GM12878 (cell line): ENCODE measurements around the gene CNNM2. TPM values are rescaled to one million over a fixed set of nuclear protein-coding genes. Genes with fewer than 3 reads are reported as not detected.

Source experiments
- ATAC-seq: fragments of 200-7000 bp; cut with Tn5 transposase; 3 replicates; pipeline ENCODE4 v1.9.1; 2020; ENCODE audit warnings: mild to moderate bottlenecking, moderate library complexity
- BruUV-seq: library from RNA; stranded (reverse); fragments of 400-500 nt; replicated peaks from 2 replicates; lab custom pipeline; 2021; lab: Mats Ljungman, UMichigan
- CTCF ChIA-PET: fragments of 300-600 bp; sonication (Branson Sonifier 250); formaldehyde crosslinking; extraction: SDS; loops from one replicate; lab custom pipeline; 2021; ENCODE audit warnings: inconsistent platforms; lab: Yijun Ruan, JAX
- POLR2A ChIA-PET: fragments of 350-600 bp; formaldehyde crosslinking; extraction: SDS; loops from one replicate; lab custom pipeline; 2021; ENCODE audit warnings: inconsistent platforms; lab: Charles Lee
- RAD21 ChIA-PET: fragments of 300-600 bp; sonication (Branson Sonifier 250); formaldehyde crosslinking; loops from one replicate; lab custom pipeline; 2023; ENCODE audit warnings: antibody characterized with exemption; ENCODE audit not compliant: unreplicated experiment; lab: Charles Lee
- SMC1A ChIA-PET: fragments of 300-600 bp; sonication (Branson Sonifier 250); formaldehyde crosslinking; loops from one replicate; lab custom pipeline; 2023; ENCODE audit not compliant: unreplicated experiment, uncharacterized antibody; lab: Charles Lee
- DNase-seq: peaks from one replicate; pipeline ENCODE4 v3.0.0-alpha.2; 2011; ENCODE audit warnings: low read depth, low spot score
- FAIRE-seq: peaks from 3 replicates; lab custom pipeline; 2011; peaks lifted over from hg19 to GRCh38; lab: Jason Lieb, UNC
- H2AFZ ChIP-seq: 2 replicates; pipeline ENCODE4 v1.6.0; 2011; ENCODE audit warnings: low read depth, low read length, control low read depth; ENCODE audit not compliant: control insufficient read depth
- H3K27ac ChIP-seq: 2 replicates; pipeline ENCODE4 v1.5.1; 2011; ENCODE audit warnings: control low read depth; ENCODE audit not compliant: control insufficient read depth, insufficient read depth
- H3K27me3 ChIP-seq, 2 experiments: replicated peaks in 1 of 2; 2 replicates each; pipeline versions ENCODE4 v1.6.0 to v1.6.1; 2011; ENCODE audit warnings: low read length in 1 of 2; ENCODE audit not compliant: control insufficient read depth in 2 of 2, insufficient read depth in 2 of 2
- H3K36me3 ChIP-seq, 2 experiments: 2 replicates each; pipeline ENCODE4 v1.5.1; 2011; ENCODE audit warnings: low read length in 1 of 2; ENCODE audit not compliant: control insufficient read depth in 2 of 2, insufficient read depth in 2 of 2
- H3K4me1 ChIP-seq: 2 replicates; pipeline ENCODE4 v1.6.1; 2011; ENCODE audit warnings: mild to moderate bottlenecking, low read length, moderate library complexity, mixed read lengths; ENCODE audit not compliant: control insufficient read depth, insufficient read depth
- H3K4me2 ChIP-seq: 2 replicates; pipeline ENCODE4 v1.6.0; 2011; ENCODE audit warnings: control low read depth; ENCODE audit not compliant: control insufficient read depth, insufficient read depth
- H3K4me3 ChIP-seq: fragments of 200-600 bp; sonication (generic); 2 replicates; pipeline ENCODE4 v1.5.1; 2016
- H3K79me2 ChIP-seq: 2 replicates; pipeline ENCODE4 v1.6.0; 2011; ENCODE audit warnings: low read length; ENCODE audit not compliant: control insufficient read depth, insufficient read depth
- H3K9ac ChIP-seq: 2 replicates; pipeline ENCODE4 v1.8.0; 2011; ENCODE audit warnings: low read length, control low read depth, mixed read lengths; ENCODE audit not compliant: control insufficient read depth, insufficient read depth
- H3K9me3 ChIP-seq: replicated peaks from 3 replicates; pipeline ENCODE4 v1.5.1; 2011; ENCODE audit warnings: mild to moderate bottlenecking, low read length; ENCODE audit not compliant: control insufficient read depth, insufficient read depth
- H4K20me1 ChIP-seq: 2 replicates; pipeline ENCODE4 v1.6.0; 2011; ENCODE audit not compliant: control insufficient read depth, insufficient read depth
- NR2C2 ChIP-seq: IDR thresholded peaks from 2 replicates; pipeline ENCODE4 v1.6.1; 2011; ENCODE audit warnings: borderline replicate concordance, low read depth; ENCODE audit not compliant: control insufficient read depth, insufficient read length
- POLR2A ChIP-seq: IDR thresholded peaks from 2 replicates; pipeline ENCODE4 v1.6.1; 2011; ENCODE audit warnings: low read depth, mild to moderate bottlenecking, low read length
- SIX5 ChIP-seq: IDR thresholded peaks from 2 replicates; pipeline ENCODE4 v1.6.1; 2011; ENCODE audit warnings: mild to moderate bottlenecking, low read depth, low read length, moderate library complexity; ENCODE audit not compliant: severe bottlenecking
- TCF3 ChIP-seq: IDR thresholded peaks from 2 replicates; pipeline ENCODE4 v1.6.1; 2012; ENCODE audit warnings: low read depth, mild to moderate bottlenecking, low read length, borderline replicate concordance; ENCODE audit not compliant: insufficient read depth
- USF1 ChIP-seq: IDR thresholded peaks from 2 replicates; pipeline ENCODE4 v1.6.1; 2011; ENCODE audit warnings: borderline replicate concordance, low read depth, mild to moderate bottlenecking, moderate library complexity, mixed read lengths, low read length; ENCODE audit not compliant: insufficient read depth; ENCODE audit errors: extremely low read length
- ZNF207 ChIP-seq: fragments of 450-650 bp; IDR thresholded peaks from 2 replicates; pipeline ENCODE4 v1.6.1; 2014; ENCODE audit warnings: antibody characterized with exemption, mild to moderate bottlenecking, borderline replicate concordance
- WGBS: methylation state at CpG from one replicate; pipeline ENCODE4 v1.1.6; 2016; ENCODE audit warnings: low lambda C conversion rate; ENCODE audit not compliant: insufficient replicate concordance, insufficient coverage; ENCODE audit errors: missing lambda C conversion rate; 5-methylcytosine and 5-hydroxymethylcytosine counted together
- in situ Hi-C: fragments of 300-500 bp; cut with MboI; formaldehyde crosslinking; loops from 9 replicates; pipeline ENCODE4 v1.14.3; 2018; ENCODE audit warnings: mixed read lengths
- intact Hi-C: fragments of 100-400 bp; cut with micrococcal nuclease; formaldehyde crosslinking; loops from one replicate; pipeline ENCODE4 v1.14.2; 2022; ENCODE audit not compliant: unreplicated experiment
- polyA plus RNA-seq, 11 experiments: library from polyadenylated mRNA; depleted of rRNA in 4 of 11; unstranded in 6 of 11; stranded (reverse) in 5 of 11; fragments of >200 nt; fragmentation: Nextera tagmentation in 4 of 11; fragmentation: Illumina TruSeq in 1 of 11; extraction: Ambion mirVana in 4 of 11; extraction: Trizol in 1 of 11; gene quantifications; 1 replicate in 1 of 11; 2 replicates in 10 of 11; pipeline versions ENCODE4 v1.2.1 to v1.2.3, GENCODE V29; 2011 to 2016; ENCODE audit warnings: inconsistent platforms in 2 of 11, missing spikeins in 2 of 11, low read depth in 1 of 11
- total RNA-seq, 4 experiments: library from RNA; depleted of rRNA in 3 of 4; stranded (reverse); fragments of >200 nt in 3 of 4; fragmentation: Illumina TruSeq in 1 of 4; extraction: Trizol in 1 of 4; gene quantifications; 2 replicates each; pipeline versions ENCODE4 v1.2.1 to v1.2.3, GENCODE V29; 2013 to 2021
- TF ChIP-seq, protein P1 (sequence below): IDR thresholded peaks from 2 replicates; pipeline ENCODE4 v1.6.1; 2011; ENCODE audit warnings: borderline replicate concordance, low read depth, mild to moderate bottlenecking, moderate library complexity, low read length; ENCODE audit not compliant: insufficient read depth, poor library complexity, severe bottlenecking

The CNNM2 gene
- total and polyA plus RNA-seq, 10 of the 15 experiments (the other 5 are each of a cell fraction or from before 2014, with no cell fraction given), result 0.18 to 7.3 (median 2.5) TPM

DNA sequence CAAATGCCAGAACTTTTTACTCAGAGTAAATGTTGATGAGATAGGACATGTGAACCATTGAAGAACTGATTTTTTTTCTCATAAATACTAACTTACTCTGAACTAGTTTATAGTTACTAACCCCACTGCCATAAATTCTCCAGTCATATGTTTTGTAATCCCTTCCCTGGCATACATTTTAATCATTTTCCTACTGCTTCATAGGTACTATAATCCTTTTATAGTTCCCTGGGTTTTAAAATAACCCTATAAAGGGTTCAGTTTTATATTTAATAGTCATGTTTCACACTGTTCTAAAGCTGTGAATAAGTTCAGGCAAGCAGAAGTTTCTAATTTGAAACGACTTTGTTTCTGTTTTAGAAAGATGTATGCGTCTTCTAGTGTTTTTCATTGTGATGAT is 28.9 kb downstream of the CNNM2 start:
- BruUV-seq, result no TSS peak
- no peak for FAIRE-seq
- ATAC-seq, result no peak
- POLR2A ChIA-PET, result no interaction called here
- Histone ChIP-seq H3K36me3 (no peaks in the 10 kb centered on the region), H2AFZ (no peak overlapping the region), H3K9me3 (no peaks in the 10 kb centered on the region), H3K4me2 (no peak overlapping the region), H3K4me3 (no peak overlapping the region), H3K4me1 (no peaks in the 10 kb centered on the region), H3K79me2 (no peaks in the 10 kb centered on the region), H3K9ac (no peak overlapping the region), H3K27me3 (no peaks in the 10 kb centered on the region), H3K27ac (no peak overlapping the region), H4K20me1 (no peaks in the 10 kb centered on the region)
- RAD21 ChIA-PET, result no interaction called here
- CTCF ChIA-PET, result interaction anchor here (0.7 kb wide), 1 partner anchor 73 kb away, joined by 3 read pairs; no protein-coding TSS in a partner anchor
- no peak for DNase-seq
- TF ChIP-seq USF1 (no peak), TCF3 (no peak), NR2C2 (no peak)
- TF ChIP-seq, protein P1, sequence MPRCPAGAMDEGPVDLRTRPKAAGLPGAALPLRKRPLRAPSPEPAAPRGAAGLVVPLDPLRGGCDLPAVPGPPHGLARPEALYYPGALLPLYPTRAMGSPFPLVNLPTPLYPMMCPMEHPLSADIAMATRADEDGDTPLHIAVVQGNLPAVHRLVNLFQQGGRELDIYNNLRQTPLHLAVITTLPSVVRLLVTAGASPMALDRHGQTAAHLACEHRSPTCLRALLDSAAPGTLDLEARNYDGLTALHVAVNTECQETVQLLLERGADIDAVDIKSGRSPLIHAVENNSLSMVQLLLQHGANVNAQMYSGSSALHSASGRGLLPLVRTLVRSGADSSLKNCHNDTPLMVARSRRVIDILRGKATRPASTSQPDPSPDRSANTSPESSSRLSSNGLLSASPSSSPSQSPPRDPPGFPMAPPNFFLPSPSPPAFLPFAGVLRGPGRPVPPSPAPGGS, result no peak
- in situ Hi-C loops, result no loop called here
- intact Hi-C loops, result no loop called here
- 48% methylated on average over 2 of the region's 2 CpGs for WGBS
- SMC1A ChIA-PET, result interaction anchor here (1.0 kb wide), 1 partner anchor 10 kb away, joined by 4 read pairs; no protein-coding TSS in a partner anchor

DNA sequence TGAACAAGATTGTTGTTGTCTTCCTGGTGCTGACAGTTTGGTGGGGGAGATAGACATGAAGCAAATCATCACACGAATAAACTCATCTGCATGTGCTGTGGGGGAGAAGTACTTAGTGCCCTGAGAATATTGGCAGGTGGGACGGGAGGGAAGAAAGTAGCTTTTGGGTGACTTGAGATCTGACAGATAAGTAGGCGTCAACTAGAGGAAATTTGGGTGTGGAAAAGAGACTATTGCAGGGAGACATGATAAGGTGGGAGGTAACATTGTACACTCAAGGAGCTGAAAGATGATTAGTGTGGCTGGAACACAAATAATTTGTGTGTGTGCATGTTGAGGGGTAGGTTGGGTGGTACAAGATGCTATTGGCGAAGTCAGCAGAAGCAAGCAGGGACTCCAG is 30.1 kb downstream of the CNNM2 start:
- DNase-seq (no peak), FAIRE-seq (no peak), ATAC-seq (no peak)
- Histone ChIP-seq H4K20me1 (no peaks in the 10 kb centered on the region), H3K36me3 (no peaks in the 10 kb centered on the region), H3K4me2 (no peak overlapping the region), H3K79me2 (no peaks in the 10 kb centered on the region), H3K9me3 (no peaks in the 10 kb centered on the region), H3K27ac (no peak overlapping the region), H3K27me3 (no peaks in the 10 kb centered on the region), H3K4me1 (no peaks in the 10 kb centered on the region), H2AFZ (no peak overlapping the region), H3K9ac (no peak overlapping the region), H3K4me3 (no peak overlapping the region)
- no TSS peak for BruUV-seq
- WGBS, result 73% methylated on average over 4 of the region's 4 CpGs
- ChIA-PET POLR2A (no interaction called here), RAD21 (no interaction called here), CTCF (no interaction called here), SMC1A (no interaction called here)
- TF ChIP-seq SIX5, result no peak
- no peak for TF ChIP-seq ZNF207
- TF ChIP-seq POLR2A, result no peak
- in situ Hi-C loops, result no loop called here
- intact Hi-C loops, result no loop called here
